ENCODE measurements around the gene SORBS1.

The SORBS1 gene

GRCh38 chr10:95456516-95456915 is 104.7 kb downstream of the SORBS1 start:
- TF ChIP-seq, protein P1, sequence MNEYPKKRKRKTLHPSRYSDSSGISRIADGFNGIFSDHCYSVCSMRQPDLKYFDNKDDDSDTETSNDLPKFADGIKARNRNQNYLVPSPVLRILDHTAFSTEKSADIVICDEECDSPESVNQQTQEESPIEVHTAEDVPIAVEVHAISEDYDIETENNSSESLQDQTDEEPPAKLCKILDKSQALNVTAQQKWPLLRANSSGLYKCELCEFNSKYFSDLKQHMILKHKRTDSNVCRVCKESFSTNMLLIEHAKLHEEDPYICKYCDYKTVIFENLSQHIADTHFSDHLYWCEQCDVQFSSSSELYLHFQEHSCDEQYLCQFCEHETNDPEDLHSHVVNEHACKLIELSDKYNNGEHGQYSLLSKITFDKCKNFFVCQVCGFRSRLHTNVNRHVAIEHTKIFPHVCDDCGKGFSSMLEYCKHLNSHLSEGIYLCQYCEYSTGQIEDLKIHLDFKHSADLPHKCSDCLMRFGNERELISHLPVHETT (tag by site-specific recombination; IDR thresholded peaks at IDR 0.05) = no peak
- TF ChIP-seq CTCF (tag by site-specific recombination; IDR thresholded peaks at IDR 0.05) = peak; percentile 23; the same call in 1 of the 2 replicates
- H3K27ac ChIP-seq (ENCODE audit: extremely low read depth, low read depth, low read length) = no peak overlapping the region
- no peaks in the 10 kb centered on the region for H3K36me3 ChIP-seq (ENCODE audit: control insufficient read depth in 2 of 2, insufficient read depth in 1 of 2, low read length in 2 of 2)
- ChIA-PET CTCF (interaction anchor here (1.4 kb wide), 1 partner anchor 11 kb away, joined by 3 read pairs; no protein-coding TSS in a partner anchor), POLR2A (no interaction called here)
- H3K9me3 ChIP-seq (ENCODE audit: control insufficient read depth, insufficient read depth, low read depth, low read length) = no peaks in the 10 kb centered on the region
- H3K4me3 ChIP-seq (ENCODE audit: low read depth, low read length) = no peak overlapping the region
- 0 out of 2 replicates have a peak, but pooled peaks cover 10% of the 10 kb centered on the region for H3K4me1 ChIP-seq (ENCODE audit: control insufficient read depth, insufficient read depth, low read length)

DNA sequence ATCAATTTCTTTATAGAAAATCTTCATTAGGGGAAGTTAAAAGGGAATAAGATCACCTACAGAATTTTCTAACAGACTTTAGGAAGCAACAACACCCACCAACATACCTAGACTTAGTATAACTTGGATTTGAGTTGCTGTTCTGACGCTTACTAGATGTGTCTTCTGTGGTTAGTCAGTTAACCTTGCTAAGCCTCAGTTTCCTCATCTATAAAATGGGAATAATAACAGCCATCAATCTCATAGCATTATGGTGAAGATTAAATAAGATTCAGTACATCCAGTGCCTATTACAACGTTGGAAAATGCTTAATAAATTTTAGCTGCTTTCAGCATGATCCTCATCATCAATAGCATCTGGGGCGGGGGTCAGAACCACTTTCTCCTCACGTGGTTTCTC is 106.2 kb downstream of the SORBS1 start:
- no peak overlapping the region for H3K4me3 ChIP-seq (ENCODE audit: low read depth, low read length)
- H3K36me3 ChIP-seq (ENCODE audit: control insufficient read depth in 2 of 2, insufficient read depth in 1 of 2, low read length in 2 of 2) = no peaks in the 10 kb centered on the region
- no peak overlapping the region for H3K27ac ChIP-seq (ENCODE audit: extremely low read depth, low read depth, low read length)
- H3K9me3 ChIP-seq (ENCODE audit: control insufficient read depth, insufficient read depth, low read depth, low read length) = no peaks in the 10 kb centered on the region
- H3K4me1 ChIP-seq (ENCODE audit: control insufficient read depth, insufficient read depth, low read length) = 0 out of 2 replicates have a peak, but pooled peaks cover 10% of the 10 kb centered on the region
- ChIA-PET CTCF (interaction anchor here (0.6 to 1.6 kb wide), 3 partner anchors 9 to 830 kb away, joined by 3 to 10 read pairs (median 3); no protein-coding TSS in a partner anchor), POLR2A (no interaction called here)
- TF ChIP-seq ZNF529 (tag by site-specific recombination; IDR thresholded peaks at IDR 0.05; ENCODE audit: insufficient replicate concordance) (no peak), ZNF560 (tag by site-specific recombination; IDR thresholded peaks at IDR 0.05; ENCODE audit: borderline replicate concordance) (no peak), HOXC10 (CRISPR knock-in tag; IDR thresholded peaks at IDR 0.05) (no peak), ZNF184 (tag by site-specific recombination; IDR thresholded peaks at IDR 0.05) (no peak), ZNF777 (tag by site-specific recombination; IDR thresholded peaks at IDR 0.05; ENCODE audit: borderline replicate concordance) (no peak)
- TF ChIP-seq, protein P2, sequence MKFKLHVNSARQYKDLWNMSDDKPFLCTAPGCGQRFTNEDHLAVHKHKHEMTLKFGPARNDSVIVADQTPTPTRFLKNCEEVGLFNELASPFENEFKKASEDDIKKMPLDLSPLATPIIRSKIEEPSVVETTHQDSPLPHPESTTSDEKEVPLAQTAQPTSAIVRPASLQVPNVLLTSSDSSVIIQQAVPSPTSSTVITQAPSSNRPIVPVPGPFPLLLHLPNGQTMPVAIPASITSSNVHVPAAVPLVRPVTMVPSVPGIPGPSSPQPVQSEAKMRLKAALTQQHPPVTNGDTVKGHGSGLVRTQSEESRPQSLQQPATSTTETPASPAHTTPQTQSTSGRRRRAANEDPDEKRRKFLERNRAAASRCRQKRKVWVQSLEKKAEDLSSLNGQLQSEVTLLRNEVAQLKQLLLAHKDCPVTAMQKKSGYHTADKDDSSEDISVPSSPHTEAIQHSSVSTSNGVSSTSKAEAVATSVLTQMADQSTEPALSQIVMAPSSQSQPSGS (tag by site-specific recombination; IDR thresholded peaks at IDR 0.05; ENCODE audit: low read depth) = no peak

DNA sequence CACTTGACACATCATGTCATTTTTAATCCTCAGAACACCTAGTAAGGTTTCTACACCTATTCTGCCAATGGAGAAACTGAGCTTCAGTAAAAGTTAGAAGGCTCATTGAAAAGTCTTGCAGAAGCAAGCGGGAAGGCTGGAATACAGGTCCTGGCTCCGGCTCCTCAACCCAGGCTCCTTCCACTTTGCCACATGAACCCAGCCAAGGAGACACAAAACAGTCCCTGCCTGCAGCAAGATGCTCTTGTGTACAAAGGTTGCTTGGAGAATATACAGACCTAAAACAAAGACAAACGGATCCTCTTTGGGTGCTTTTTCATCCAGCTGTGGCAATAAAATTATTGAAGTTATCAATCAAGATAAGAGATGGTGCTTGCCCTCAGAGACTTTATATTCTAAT is 106.8 kb downstream of the SORBS1 start:
- Histone ChIP-seq H3K4me1 (ENCODE audit: control insufficient read depth, insufficient read depth, low read length) (0 out of 2 replicates have a peak, but pooled peaks cover 7% of the 10 kb centered on the region), H3K9me3 (ENCODE audit: control insufficient read depth, insufficient read depth, low read depth, low read length) (no peaks in the 10 kb centered on the region), H3K27ac (ENCODE audit: extremely low read depth, low read depth, low read length) (no peak overlapping the region), H3K4me3 (ENCODE audit: low read depth, low read length) (no peak overlapping the region), H3K36me3 (ENCODE audit: control insufficient read depth in 2 of 2, insufficient read depth in 1 of 2, low read length in 2 of 2) (no peaks in the 10 kb centered on the region)
- POLR2A ChIA-PET = no interaction called here
- CTCF ChIA-PET = interaction anchor here (0.5 to 1.6 kb wide), 2 partner anchors 8 to 237 kb away, joined by 3 to 10 read pairs; no protein-coding TSS in a partner anchor
- TF ChIP-seq SP2 (tag by site-specific recombination; IDR thresholded peaks at IDR 0.05) = no peak
- TF ChIP-seq, protein P3, sequence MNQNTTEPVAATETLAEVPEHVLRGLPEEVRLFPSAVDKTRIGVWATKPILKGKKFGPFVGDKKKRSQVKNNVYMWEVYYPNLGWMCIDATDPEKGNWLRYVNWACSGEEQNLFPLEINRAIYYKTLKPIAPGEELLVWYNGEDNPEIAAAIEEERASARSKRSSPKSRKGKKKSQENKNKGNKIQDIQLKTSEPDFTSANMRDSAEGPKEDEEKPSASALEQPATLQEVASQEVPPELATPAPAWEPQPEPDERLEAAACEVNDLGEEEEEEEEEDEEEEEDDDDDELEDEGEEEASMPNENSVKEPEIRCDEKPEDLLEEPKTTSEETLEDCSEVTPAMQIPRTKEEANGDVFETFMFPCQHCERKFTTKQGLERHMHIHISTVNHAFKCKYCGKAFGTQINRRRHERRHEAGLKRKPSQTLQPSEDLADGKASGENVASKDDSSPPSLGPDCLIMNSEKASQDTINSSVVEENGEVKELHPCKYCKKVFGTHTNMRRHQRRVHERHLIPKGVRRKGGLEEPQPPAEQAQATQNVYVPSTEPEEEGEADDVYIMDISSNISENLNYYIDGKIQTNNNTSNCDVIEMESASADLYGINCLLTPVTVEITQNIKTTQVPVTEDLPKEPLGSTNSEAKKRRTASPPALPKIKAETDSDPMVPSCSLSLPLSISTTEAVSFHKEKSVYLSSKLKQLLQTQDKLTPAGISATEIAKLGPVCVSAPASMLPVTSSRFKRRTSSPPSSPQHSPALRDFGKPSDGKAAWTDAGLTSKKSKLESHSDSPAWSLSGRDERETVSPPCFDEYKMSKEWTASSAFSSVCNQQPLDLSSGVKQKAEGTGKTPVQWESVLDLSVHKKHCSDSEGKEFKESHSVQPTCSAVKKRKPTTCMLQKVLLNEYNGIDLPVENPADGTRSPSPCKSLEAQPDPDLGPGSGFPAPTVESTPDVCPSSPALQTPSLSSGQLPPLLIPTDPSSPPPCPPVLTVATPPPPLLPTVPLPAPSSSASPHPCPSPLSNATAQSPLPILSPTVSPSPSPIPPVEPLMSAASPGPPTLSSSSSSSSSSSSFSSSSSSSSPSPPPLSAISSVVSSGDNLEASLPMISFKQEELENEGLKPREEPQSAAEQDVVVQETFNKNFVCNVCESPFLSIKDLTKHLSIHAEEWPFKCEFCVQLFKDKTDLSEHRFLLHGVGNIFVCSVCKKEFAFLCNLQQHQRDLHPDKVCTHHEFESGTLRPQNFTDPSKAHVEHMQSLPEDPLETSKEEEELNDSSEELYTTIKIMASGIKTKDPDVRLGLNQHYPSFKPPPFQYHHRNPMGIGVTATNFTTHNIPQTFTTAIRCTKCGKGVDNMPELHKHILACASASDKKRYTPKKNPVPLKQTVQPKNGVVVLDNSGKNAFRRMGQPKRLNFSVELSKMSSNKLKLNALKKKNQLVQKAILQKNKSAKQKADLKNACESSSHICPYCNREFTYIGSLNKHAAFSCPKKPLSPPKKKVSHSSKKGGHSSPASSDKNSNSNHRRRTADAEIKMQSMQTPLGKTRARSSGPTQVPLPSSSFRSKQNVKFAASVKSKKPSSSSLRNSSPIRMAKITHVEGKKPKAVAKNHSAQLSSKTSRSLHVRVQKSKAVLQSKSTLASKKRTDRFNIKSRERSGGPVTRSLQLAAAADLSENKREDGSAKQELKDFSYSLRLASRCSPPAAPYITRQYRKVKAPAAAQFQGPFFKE (tag by site-specific recombination; IDR thresholded peaks at IDR 0.05; ENCODE audit: borderline replicate concordance) = no peak
- no peak for TF ChIP-seq KLF8 (tag by site-specific recombination; IDR thresholded peaks at IDR 0.05)
- TF ChIP-seq ZNF398 (tag by site-specific recombination; IDR thresholded peaks at IDR 0.05) = no peak
- TF ChIP-seq ZNF132 (tag by site-specific recombination; IDR thresholded peaks at IDR 0.05; ENCODE audit: borderline replicate concordance) = no peak
- TF ChIP-seq HIC1 (tag by site-specific recombination; IDR thresholded peaks at IDR 0.05) = no peak
- no peak for TF ChIP-seq ZNF837 (tag by site-specific recombination; IDR thresholded peaks at IDR 0.05)
- TF ChIP-seq ZNF600 (tag by site-specific recombination; IDR thresholded peaks at IDR 0.05) = no peak

Measured in HEK293 (cell line).